ENCODE data around the gene SIT1. TPM values are rescaled to one million over a fixed set of nuclear protein-coding genes. Genes with fewer than 3 reads are reported as not detected.

Gene SIT1
- total RNA-seq, 2 experiments from 2014 or later = 18.4 to 19.2 TPM

- Mint-ChIP-seq H3K4me1 (ENCODE audit: low read depth) (peaks cover 53% of the 10 kb centered on the region), H3K27me3 (no peaks in the 10 kb centered on the region), H3K4me3 (no peak overlapping the region), H3K9me3 (no peaks in the 10 kb centered on the region), H3K27ac (peak overlapping the region; percentile 60), H3K36me3 (ENCODE audit: low read depth) (peaks cover 8% of the 10 kb centered on the region)
- POLR2A ChIA-PET = interaction anchor here (1.0 kb wide), 1 partner anchor 564 kb away, joined by 3 read pairs; the partner anchor contains the start of gene VCP
- TF ChIP-seq CTCF (IDR thresholded peaks at IDR 0.05) = no peak
- ATAC-seq (ENCODE audit: poor library complexity) = no peak
- H3K4me1 ChIP-seq (ENCODE audit: insufficient read depth, low read length) = peaks cover 32% of the 10 kb centered on the region
- no peak overlapping the region for H3K4me3 ChIP-seq (ENCODE audit: low read length)
- intact Hi-C loops (cut with DNase I, micrococcal nuclease) = no loop called here
- no peak for DNase-seq
- CTCF ChIA-PET = interaction anchor here (0.5 kb wide), 1 partner anchor 18 kb away, joined by 3 read pairs; no protein-coding TSS in a partner anchor
- no peaks in the 10 kb centered on the region for H3K9me3 ChIP-seq (ENCODE audit: control insufficient read depth in 1 of 2, insufficient read depth in 1 of 2, low read length in 2 of 2)
- no peak overlapping the region for H3K27ac ChIP-seq (ENCODE audit: low read depth in 1 of 2, low read length in 2 of 2)
- no peaks in the 10 kb centered on the region for H3K36me3 ChIP-seq (ENCODE audit: insufficient read depth, low read length)
- H3K27me3 ChIP-seq (ENCODE audit: control insufficient read depth in 1 of 2, insufficient read depth in 2 of 2, low read length in 2 of 2) = no peaks in the 10 kb centered on the region
Observed at GRCh38 chr9:35635730-35636129, 15.0 kb downstream of the SIT1 start.

GRCh38 chr9:35629597-35629996 is 21.1 kb downstream of the SIT1 start:
- Histone ChIP-seq H3K4me1 (ENCODE audit: insufficient read depth, low read length) (no peaks in the 10 kb centered on the region), H3K36me3 (ENCODE audit: insufficient read depth, low read length) (no peaks in the 10 kb centered on the region), H3K27ac (ENCODE audit: low read depth in 1 of 2, low read length in 2 of 2) (no peak overlapping the region), H3K27me3 (ENCODE audit: control insufficient read depth in 1 of 2, insufficient read depth in 2 of 2, low read length in 2 of 2) (no peaks in the 10 kb centered on the region), H3K9me3 (ENCODE audit: control insufficient read depth in 1 of 2, insufficient read depth in 1 of 2, low read length in 2 of 2) (no peaks in the 10 kb centered on the region), H3K4me3 (ENCODE audit: low read length) (no peak overlapping the region)
- ATAC-seq (ENCODE audit: poor library complexity) = no peak
- Mint-ChIP-seq H3K27ac (no peak overlapping the region), H3K36me3 (ENCODE audit: low read depth) (no peaks in the 10 kb centered on the region), H3K27me3 (no peaks in the 10 kb centered on the region), H3K4me3 (no peak overlapping the region), H3K4me1 (ENCODE audit: low read depth) (peaks cover 1% of the 10 kb centered on the region), H3K9me3 (no peaks in the 10 kb centered on the region)
- DNase-seq = no peak
- TF ChIP-seq CTCF (IDR thresholded peaks at IDR 0.05) = no peak
- ChIA-PET POLR2A (interaction anchor here (0.6 to 1.5 kb wide), 3 partner anchors 13 to 62 kb away, joined by 3 to 4 read pairs (median 4); no protein-coding TSS in a partner anchor), CTCF (interaction anchor here (0.9 kb wide), 1 partner anchor 18 kb away, joined by 3 read pairs; no protein-coding TSS in a partner anchor)
- intact Hi-C loops (cut with DNase I, micrococcal nuclease) = no loop called here

GRCh38 chr9:35628389-35628991 is 22.2 kb downstream of the SIT1 start:
- Histone ChIP-seq H3K4me3 (ENCODE audit: low read length) (no peak overlapping the region), H3K27me3 (ENCODE audit: control insufficient read depth in 1 of 2, insufficient read depth in 2 of 2, low read length in 2 of 2) (no peaks in the 10 kb centered on the region), H3K4me1 (ENCODE audit: insufficient read depth, low read length) (no peaks in the 10 kb centered on the region), H3K27ac (ENCODE audit: low read depth in 1 of 2, low read length in 2 of 2) (no peak overlapping the region), H3K36me3 (ENCODE audit: insufficient read depth, low read length) (no peaks in the 10 kb centered on the region), H3K9me3 (ENCODE audit: control insufficient read depth in 1 of 2, insufficient read depth in 1 of 2, low read length in 2 of 2) (no peaks in the 10 kb centered on the region)
- H3K4me1 Mint-ChIP-seq (ENCODE audit: low read depth) = no peaks in the 10 kb centered on the region
- H3K4me3 Mint-ChIP-seq = no peak overlapping the region
- no peak for TF ChIP-seq CTCF (IDR thresholded peaks at IDR 0.05)
- no peaks in the 10 kb centered on the region for H3K36me3 Mint-ChIP-seq (ENCODE audit: low read depth)
- no peak overlapping the region for H3K27ac Mint-ChIP-seq
- intact Hi-C loops (cut with DNase I, micrococcal nuclease) = no loop called here
- no peaks in the 10 kb centered on the region for H3K9me3 Mint-ChIP-seq
- ChIA-PET CTCF (interaction anchor here (0.9 kb wide), 1 partner anchor 17 kb away, joined by 3 read pairs; no protein-coding TSS in a partner anchor), POLR2A (interaction anchor here (1.0 to 1.5 kb wide), 2 partner anchors 12 to 18 kb away, joined by 3 to 4 read pairs; no protein-coding TSS in a partner anchor)
- DNase-seq = no peak
- no peak for ATAC-seq (ENCODE audit: poor library complexity)
- H3K27me3 Mint-ChIP-seq = no peaks in the 10 kb centered on the region

Data from CD4-positive, alpha-beta T cell (primary cell).